ENCODE measurements around the gene CORIN.

DNA sequence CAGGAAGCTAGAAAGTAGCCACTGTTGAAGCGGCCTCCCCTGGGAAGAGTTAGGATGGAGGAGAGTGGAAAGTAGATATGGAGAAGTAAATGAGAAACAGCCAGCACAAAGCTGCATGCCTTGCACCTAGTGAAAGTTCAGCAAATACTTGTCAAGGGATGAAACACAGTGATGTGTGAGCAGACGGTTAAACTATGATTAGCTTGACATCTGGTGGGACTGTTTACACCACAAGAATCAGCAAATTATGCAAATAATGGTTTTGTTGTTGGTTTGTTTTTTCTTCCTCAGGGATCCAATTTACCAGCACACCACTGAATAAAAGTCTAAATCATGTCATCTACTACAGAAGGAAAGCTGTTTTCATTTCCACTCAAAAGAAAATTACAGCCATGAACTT is 87.1 kb downstream of the CORIN start:
- TF ChIP-seq, protein P1, sequence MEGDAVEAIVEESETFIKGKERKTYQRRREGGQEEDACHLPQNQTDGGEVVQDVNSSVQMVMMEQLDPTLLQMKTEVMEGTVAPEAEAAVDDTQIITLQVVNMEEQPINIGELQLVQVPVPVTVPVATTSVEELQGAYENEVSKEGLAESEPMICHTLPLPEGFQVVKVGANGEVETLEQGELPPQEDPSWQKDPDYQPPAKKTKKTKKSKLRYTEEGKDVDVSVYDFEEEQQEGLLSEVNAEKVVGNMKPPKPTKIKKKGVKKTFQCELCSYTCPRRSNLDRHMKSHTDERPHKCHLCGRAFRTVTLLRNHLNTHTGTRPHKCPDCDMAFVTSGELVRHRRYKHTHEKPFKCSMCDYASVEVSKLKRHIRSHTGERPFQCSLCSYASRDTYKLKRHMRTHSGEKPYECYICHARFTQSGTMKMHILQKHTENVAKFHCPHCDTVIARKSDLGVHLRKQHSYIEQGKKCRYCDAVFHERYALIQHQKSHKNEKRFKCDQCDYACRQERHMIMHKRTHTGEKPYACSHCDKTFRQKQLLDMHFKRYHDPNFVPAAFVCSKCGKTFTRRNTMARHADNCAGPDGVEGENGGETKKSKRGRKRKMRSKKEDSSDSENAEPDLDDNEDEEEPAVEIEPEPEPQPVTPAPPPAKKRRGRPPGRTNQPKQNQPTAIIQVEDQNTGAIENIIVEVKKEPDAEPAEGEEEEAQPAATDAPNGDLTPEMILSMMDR (IDR thresholded peaks at IDR 0.05), result no peak
- TF ChIP-seq POLR2A (IDR thresholded peaks at IDR 0.05), result no peak
